GM19043 (cell line): Measurements from ENCODE around the gene PARD3.

Experiments
- ATAC-seq: cut with Tn5 transposase; IDR thresholded peaks from one replicate; pipeline ENCODE4 v1.9.1; 2021; ENCODE audit warnings: low read depth; ENCODE audit not compliant: unreplicated experiment

Gene PARD3

DNA sequence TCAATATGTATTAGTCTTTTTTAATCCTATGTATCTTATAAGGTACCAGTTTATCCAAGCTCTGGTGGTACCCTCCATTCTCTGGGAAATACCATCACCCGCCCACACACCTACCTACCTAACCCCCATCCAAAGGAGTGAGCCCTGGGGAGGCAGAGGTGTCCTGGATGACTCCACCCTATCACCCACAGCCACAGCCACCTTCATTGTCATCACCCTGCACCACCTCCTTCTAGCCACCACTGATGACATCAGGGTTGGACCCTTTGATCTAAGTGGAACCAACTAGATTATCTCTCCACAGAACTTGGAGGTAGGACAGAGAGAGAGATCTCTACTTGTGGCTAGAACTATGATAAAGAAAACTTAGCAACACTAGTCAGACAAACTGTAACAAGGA lies 259.4 kb downstream of the PARD3 start:
- ATAC-seq = no peak

DNA sequence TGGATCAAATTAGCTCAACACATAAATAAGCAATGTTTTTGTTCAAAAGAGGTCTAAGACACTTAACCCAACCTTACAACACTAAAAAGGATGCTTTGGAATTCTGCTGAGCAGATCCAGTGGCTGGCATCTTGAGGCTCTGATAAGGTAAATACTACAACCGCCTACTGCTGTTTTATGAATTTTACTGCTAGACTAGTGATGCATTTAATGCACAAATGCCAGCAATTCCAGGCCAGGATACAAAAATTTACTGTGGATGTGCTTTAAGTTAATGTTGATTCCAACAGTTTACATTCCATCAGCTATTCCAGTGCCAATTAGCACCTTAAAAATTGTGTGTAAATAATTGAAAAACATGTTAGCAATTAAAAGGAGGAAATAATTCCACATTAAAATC lies 261.3 kb downstream of the PARD3 start:
- no peak for ATAC-seq

DNA sequence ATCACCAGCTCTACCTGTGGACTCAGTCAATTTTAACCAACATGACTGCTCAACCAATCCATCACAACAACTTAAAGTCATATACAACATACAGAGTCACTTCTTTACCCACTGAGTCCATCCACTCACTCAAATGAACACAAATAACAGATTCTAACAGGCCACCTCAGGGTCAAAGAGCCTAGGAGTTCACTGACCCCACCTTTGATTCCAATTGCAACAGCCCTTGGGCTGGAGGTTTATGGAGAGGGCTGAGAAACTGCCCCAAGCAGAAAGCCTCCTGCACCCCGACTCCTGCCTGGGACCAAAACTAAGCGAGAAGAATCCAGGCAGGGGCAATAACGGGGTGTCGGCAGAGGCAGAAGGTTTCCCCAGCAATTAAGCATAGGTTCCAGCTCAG lies 263.8 kb downstream of the PARD3 start:
- ATAC-seq = no peak

- ATAC-seq = no peak
Observed at GRCh38 chr10:34549953-34550352, 265.1 kb downstream of the PARD3 start.

DNA sequence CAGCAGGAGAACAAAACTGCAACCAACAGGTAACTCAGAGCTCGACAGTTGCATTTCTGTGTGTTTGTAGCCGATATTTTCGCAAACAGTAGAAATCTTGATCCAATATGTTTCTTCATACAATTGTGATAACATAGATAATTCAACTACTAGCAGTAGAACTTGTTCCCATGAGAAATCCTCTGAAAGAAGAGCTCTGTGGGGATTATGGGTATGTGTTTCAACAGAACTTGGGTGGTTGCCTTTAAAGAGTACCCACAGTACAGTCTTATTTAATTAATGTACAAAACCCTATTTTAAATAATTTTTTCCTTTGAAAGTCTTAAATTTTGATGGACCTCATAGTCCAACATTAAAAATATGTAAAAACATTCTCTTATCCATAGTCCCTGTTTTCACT lies 266.1 kb downstream of the PARD3 start:
- ATAC-seq = no peak

- ATAC-seq = no peak
Observed at GRCh38 chr10:34548466-34548865, 266.6 kb downstream of the PARD3 start.

- no peak for ATAC-seq
Observed at GRCh38 chr10:34547695-34548094, 267.4 kb downstream of the PARD3 start.

- no peak for ATAC-seq
Observed at GRCh38 chr10:34547291-34547690, 267.8 kb downstream of the PARD3 start.

DNA sequence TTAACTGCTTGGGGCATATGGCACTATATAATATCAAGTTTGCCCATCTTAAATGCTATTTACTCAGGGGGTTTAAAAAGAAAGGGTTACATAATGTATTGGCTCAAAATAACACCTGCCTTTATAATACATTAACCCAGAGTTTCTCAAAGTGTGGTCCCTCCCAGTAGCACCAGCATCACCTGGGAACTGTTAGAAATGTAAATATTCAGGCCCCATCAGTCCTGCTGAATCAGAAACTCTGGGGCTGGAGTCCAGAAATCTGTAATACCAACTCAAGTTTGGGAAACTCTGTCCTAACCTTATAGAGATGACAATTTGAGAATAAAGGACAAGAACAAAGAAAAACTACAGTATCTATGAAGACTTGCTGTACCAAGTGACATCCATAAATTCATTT lies 270.7 kb downstream of the PARD3 start:
- ATAC-seq = no peak

DNA sequence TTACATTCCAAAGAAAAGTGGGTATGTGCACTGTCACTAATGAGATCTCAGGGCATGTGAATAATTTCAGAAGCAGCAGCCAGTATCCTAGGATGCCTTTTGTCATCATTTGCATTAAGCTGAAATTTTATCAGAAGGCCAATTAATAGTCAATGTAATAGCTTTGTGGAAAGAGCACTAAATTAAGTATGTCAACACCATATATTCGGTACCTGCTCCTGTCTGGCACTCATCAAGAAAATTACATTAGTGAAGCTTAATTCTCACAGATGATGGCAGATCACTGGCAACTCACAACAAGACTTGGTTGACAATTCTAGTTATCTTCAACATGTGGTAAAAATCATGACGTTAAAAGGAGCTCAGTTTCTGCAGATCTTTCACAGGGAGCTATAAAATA lies 271.4 kb downstream of the PARD3 start:
- ATAC-seq = no peak

GRCh38 chr10:34540492-34540891 lies 274.6 kb downstream of the PARD3 start:
- no peak for ATAC-seq

DNA sequence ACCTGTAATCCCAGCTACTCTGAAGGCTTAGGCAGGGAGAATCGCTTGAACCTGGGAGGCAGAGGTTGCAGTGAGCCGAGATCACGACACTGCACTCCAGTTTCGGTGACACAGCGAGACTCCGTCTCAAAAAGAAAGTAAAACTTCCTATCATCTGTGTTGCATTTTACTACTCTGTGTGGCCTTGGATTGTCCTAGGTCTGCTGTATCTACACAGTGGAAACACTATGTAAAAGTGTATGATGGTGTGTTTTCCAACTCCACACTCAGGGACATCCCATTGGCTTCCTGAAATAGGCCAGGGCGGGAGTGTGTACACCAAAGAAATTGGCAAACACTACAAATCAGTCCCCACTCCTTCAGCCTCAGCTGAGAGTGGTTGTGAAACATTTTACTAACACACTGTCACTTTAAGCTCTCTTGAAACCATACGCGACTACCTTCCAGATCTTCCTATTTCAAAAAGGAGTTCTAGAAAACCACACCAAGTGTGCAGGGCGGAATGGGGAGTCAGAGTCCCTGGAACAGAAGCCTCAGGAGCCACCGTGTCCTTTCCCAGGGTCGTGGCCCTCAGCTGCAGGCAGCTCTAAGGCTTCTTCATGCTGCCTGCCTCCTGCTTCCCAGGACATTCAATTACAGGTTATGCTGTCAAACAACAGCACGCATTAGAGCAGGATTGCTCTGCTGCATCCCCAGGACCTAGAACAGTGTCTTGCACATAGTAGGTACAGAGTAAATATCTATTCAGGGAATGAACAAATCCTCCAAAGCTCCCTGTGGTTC lies 275.4 kb downstream of the PARD3 start:
- ATAC-seq = peak; percentile 33

GRCh38 chr10:34538281-34538829 lies 276.7 kb downstream of the PARD3 start:
- ATAC-seq = peak; percentile 47

GRCh38 chr10:34537629-34538231 lies 277.4 kb downstream of the PARD3 start:
- peak; percentile 73 for ATAC-seq

DNA sequence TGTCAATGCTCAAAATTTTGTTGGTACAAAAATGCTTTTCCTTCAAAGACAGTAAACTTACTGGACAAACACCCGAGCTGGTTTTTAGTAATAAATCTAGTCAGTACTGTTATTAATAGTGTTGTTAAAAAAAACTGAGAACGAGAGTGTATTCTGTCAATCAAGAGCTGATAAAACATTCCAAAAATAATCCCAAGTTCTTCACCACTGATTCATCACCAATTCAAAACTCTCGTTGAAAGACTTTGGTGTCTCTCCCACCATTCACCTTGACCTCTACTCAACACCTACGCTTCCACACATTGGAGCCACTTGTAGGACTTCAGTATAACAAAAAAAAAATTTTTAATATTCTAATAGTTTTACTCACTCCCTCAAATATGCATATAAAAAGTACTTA lies 279.2 kb downstream of the PARD3 start:
- no peak for ATAC-seq

DNA sequence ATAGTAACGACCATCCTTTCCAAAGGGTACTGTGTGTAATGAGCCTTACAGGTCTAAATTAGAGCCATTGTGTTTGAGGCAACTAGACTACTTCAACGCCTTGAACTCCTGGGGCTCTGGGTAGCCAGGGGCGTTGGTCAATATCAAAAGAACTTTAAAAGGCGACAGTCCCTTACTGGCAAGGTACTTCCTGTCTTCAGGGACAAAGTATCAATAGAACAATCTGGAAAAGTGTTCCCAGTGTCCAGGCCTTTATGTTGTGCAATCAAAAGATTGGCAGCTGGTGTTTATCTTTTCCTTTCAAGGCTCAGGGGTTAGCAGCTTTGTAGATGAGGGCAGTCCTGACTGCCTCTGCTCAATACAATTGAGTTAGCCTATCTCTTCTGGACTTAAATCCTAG lies 284.3 kb downstream of the PARD3 start:
- ATAC-seq = no peak

DNA sequence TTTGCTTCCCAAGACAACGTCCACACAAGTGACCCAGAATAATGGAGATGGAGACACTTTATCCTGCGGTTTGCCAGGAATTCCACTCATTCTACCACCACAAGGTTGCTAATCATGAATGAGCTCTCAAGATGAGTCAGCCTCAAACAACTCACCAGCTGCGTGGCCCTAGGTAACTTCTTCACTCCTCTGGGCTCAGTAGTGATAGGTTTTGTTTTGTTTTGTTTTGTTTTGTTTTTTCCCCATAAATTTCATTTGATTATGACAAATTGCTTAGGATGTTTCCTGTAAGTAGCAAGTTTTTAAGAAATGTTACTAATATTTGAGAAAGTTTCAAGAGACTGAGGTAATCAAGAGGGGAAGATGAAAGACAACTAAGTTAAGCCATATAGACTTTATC lies 286.8 kb downstream of the PARD3 start:
- ATAC-seq = no peak

GRCh38 chr10:34526758-34527730 lies 288.1 kb downstream of the PARD3 start:
- no peak for ATAC-seq

DNA sequence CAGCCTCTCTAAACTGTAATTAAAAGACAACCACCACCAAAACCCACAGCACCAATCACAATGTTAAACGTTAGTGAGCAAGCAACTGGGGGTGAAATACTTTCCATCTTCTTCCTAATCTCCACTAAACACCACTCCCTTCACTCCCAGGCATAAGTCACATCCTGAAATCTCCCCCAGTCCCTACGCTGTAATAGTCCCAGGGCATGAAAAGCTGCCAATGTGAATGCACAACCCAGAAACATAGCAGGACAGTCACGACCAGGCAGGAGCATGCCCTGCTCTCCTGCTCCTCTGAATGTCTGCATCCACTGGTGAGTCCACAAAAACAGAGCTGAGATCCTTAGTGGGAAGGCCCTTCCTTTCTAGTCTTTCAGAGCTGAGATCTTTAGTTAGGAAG lies 288.9 kb downstream of the PARD3 start:
- no peak for ATAC-seq

GRCh38 chr10:34524369-34525091 lies 290.6 kb downstream of the PARD3 start:
- peak; percentile 39 for ATAC-seq
